ENCODE measurements around the gene RAMP2. TPM values are rescaled to one million over a fixed set of nuclear protein-coding genes. Genes with fewer than 3 reads are reported as not detected.
"Not testable (repeated sequence)": the region's sequence is repeated elsewhere in the genome, so short reads cannot be mapped to it uniquely, and the experiment has no call there.

Gene RAMP2, protein sequence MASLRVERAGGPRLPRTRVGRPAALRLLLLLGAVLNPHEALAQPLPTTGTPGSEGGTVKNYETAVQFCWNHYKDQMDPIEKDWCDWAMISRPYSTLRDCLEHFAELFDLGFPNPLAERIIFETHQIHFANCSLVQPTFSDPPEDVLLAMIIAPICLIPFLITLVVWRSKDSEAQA
- total RNA-seq, result not detected

DNA sequence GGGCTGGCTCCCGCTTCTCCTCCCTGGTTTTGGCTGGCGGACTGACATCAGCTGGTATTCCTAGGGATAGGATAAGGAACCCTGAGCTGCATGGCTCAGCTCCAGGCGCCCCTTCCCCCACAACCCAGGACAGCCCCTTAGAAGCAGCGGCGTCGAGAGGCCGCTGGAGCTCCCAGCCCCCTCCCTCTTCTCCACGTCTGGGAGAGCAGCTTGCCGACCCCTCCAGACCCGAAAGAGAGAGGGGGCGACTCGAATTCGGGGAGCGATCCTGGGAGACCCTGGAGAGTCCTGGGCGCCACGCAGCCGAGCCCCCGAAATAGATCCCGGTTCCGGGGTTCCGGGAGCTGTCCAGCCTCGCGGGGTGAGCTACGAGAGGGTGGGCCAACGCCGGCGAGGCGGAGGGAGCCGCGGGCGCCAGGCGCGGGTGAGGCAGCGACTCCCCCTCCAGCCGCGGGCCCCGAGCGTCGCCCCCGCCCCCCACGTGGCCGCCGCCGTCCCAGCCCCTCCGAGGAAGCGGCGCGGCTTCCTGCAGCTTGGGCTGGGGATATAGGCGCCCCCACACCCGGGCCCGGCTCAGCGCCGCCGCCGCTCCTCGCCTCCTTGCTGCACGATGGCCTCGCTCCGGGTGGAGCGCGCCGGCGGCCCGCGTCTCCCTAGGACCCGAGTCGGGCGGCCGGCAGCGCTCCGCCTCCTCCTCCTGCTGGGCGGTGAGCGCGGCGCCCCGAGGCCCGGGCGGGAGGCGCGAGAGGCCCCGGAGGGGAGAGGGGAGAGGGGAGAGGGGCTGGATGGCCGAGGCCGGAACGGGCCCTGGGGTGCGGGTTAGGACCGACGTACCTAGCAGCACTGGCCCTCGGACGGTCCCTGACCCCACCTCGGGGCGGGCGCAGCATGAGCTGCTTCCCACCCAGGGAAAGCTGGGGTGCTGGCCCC, at the start of gene RAMP2:
RAMP2 (plus strand) TSS at position 576 of the 930 bp plus-strand sequence; CDS start at position 611, 35 bp downstream.
- peak; percentile 28 for ATAC-seq (replicated peaks)
- peaks cover 56% of the 10 kb centered on the region for H3K27me3 Mint-ChIP-seq
- no peaks in the 10 kb centered on the region for H3K9me3 Mint-ChIP-seq
- no peak within 1 kb of the TSS for H3K27ac Mint-ChIP-seq
- no peaks in the 10 kb centered on the region for H3K36me3 Mint-ChIP-seq (ENCODE audit: low read depth)
- H3K4me3 Mint-ChIP-seq, result peak within 1 kb of the TSS; percentile 55
- H3K4me1 Mint-ChIP-seq, result no peaks in the 10 kb centered on the region

DNA sequence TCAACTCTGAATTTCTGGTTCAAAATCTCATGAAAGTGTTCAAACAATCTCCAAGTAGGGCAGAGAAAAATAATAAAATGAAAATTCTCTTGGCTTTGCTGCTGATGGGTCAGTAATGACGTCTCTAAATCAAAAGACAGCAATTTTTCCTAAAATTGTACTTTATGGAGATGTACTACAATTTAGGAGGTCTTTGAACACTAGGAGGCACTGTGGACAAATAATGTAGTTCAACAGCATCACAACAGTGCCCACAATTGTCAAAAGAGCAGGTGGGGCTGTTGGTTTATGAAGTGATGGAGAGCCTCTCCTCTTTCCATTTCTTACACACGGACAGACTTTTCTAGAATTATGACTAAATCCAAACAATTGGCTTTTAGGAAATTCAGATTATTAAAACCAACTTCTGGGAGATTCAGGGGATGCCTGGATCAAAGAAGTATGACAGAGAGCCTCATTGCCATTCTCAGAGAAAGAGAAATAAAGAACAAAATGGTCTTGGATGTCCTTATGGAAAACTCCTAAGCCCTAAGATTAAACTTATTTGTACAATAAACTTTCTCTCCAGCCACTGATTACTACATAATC, 39.9 kb upstream of the RAMP2 start:
- no peak overlapping the region for H3K4me3 Mint-ChIP-seq
- H3K4me1 Mint-ChIP-seq, result no peaks in the 10 kb centered on the region
- no peak overlapping the region for H3K27ac Mint-ChIP-seq
- no peaks in the 10 kb centered on the region for H3K27me3 Mint-ChIP-seq
- ATAC-seq (replicated peaks), result peak; percentile 66
- H3K36me3 Mint-ChIP-seq (ENCODE audit: low read depth), result peaks cover 96% of the 10 kb centered on the region
- H3K9me3 Mint-ChIP-seq, result no peaks in the 10 kb centered on the region

DNA sequence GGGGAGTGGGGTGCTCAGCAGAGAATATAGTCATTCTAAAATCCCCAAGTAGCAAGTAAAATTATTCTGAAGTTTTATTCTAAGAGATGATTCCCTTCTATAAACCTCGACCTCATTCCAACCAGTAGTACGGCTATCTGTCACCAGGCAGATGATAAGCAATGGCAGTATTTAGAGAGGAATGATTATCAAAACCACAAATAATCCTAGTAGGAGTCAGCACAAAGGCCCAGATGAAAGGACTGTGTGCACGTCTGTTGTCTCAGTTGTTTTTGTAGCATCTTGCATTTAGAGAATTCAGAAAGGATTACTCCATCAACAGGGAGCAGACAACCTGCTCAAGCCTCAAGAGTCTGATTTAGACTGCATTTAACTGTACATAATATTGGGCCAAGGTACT, 37.4 kb upstream of the RAMP2 start:
- Mint-ChIP-seq H3K27me3 (no peaks in the 10 kb centered on the region), H3K27ac (no peak overlapping the region), H3K9me3 (no peaks in the 10 kb centered on the region), H3K36me3 (ENCODE audit: low read depth) (peaks cover 91% of the 10 kb centered on the region), H3K4me3 (no peak overlapping the region), H3K4me1 (no peaks in the 10 kb centered on the region)
- no peak for ATAC-seq (replicated peaks)

DNA sequence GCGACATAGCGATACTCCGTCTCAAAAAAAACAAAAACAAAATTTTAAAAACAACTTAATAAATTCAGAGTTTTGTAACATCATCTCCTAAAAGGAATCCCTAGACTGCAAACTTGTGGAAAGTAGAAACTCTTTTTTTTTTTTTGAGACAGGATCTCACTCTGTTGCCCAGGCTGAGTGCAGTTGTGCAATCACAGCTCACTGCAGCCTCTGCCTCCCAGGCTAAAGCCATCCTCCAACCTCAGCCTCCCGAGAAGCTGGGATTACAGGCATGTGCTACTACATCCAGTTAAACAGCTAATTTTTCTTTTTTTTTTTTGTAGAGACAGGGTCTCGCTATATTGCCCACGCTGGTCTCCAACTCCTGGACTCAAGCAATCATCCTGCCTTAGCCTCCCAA, 35.9 kb upstream of the RAMP2 start:
- ATAC-seq (replicated peaks), result no peak
- Mint-ChIP-seq H3K36me3 (ENCODE audit: low read depth) (peaks cover 93% of the 10 kb centered on the region), H3K27me3 (no peaks in the 10 kb centered on the region), H3K4me3 (no peak overlapping the region), H3K9me3 (no peaks in the 10 kb centered on the region), H3K27ac (no peak overlapping the region), H3K4me1 (no peaks in the 10 kb centered on the region)

DNA sequence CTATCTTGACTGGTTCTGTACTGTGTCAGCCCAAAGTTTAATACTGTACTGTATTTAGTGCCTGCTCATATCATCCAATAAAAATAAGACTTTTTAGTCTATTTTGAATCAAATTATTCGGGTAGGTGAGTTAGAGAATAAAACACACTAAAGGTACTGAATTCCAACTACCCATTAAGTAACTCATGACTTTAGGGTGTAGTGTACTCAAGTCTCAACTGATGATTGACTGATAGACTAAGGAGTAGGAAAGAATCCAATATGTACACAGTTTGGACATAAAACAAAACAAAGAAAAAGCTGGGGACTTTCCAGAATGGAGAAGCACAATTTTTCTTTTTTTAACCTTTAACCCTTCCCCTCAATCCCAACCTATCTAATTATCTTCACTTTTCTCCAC, 20.3 kb upstream of the RAMP2 start:
- no peaks in the 10 kb centered on the region for H3K27me3 Mint-ChIP-seq
- no peak for ATAC-seq (replicated peaks)
- H3K9me3 Mint-ChIP-seq, result no peaks in the 10 kb centered on the region
- peaks cover 13% of the 10 kb centered on the region for H3K4me1 Mint-ChIP-seq
- no peak overlapping the region for H3K4me3 Mint-ChIP-seq
- no peak overlapping the region for H3K27ac Mint-ChIP-seq
- peaks cover 17% of the 10 kb centered on the region for H3K36me3 Mint-ChIP-seq (ENCODE audit: low read depth)

DNA sequence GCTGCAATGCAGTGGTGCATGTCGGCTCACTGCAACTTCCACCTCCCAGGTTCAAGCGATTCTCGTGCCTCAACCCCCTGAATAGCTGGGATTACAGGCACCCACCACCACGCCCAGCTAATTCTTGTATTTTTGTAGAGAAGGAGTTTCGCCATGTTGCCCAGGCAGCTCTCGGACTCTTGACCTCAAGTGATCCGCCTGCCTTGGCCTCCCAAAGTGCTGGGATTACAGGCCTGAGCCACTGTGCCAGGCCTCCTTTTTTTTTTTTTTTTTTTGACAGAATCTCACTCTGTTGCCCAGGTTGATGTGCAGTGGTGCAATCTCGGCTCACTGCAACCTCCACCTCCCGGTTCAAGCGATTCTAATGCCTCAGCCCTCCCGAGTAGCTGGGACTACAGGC, 18.1 kb upstream of the RAMP2 start:
- H3K4me3 Mint-ChIP-seq, result peak overlapping the region; percentile 99
- not testable (repeated sequence) for H3K9me3 Mint-ChIP-seq; H3K36me3 Mint-ChIP-seq (ENCODE audit: low read depth); ATAC-seq (replicated peaks); H3K27ac Mint-ChIP-seq; H3K27me3 Mint-ChIP-seq
- H3K4me1 Mint-ChIP-seq, result peaks cover 13% of the 10 kb centered on the region

DNA sequence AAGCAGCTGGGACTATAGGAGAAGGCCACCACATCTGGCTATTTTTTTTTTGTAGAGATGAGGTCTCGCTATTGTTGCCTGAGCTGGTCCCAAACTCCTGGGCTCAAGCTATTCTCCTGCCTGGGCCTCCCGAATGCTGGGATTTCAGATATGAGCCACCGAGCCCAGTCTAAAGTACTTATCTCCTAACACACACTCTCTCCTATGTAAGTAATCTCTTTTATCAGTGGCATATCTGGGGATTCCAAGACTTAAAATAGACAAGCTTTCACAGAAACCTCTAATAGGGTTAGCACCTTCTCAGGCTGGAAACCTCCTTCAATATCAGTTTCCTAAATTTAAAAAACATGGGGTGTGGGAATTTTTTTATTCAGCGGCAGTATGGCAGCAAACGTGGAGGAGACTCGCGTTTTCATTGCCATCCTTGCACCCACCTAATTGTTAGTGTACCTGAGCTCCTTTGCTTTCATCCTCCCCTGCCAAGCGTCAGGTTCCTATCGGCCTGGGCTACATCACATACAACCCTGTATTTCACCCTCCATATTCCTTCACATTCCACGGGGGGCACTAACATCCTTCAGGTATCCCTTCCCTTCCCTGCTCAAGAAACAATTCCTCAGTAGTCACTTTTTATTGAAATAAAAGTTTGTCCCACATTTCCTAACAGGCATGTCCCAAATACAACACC, 17.3 kb upstream of the RAMP2 start:
- H3K9me3 Mint-ChIP-seq, result no peaks in the 10 kb centered on the region
- ATAC-seq (replicated peaks), result no peak
- peak overlapping the region; percentile 98 for H3K27ac Mint-ChIP-seq
- peaks cover 13% of the 10 kb centered on the region for H3K4me1 Mint-ChIP-seq
- peaks cover 9% of the 10 kb centered on the region for H3K36me3 Mint-ChIP-seq (ENCODE audit: low read depth)
- H3K4me3 Mint-ChIP-seq, result peak overlapping the region; percentile 99
- H3K27me3 Mint-ChIP-seq, result no peaks in the 10 kb centered on the region

DNA sequence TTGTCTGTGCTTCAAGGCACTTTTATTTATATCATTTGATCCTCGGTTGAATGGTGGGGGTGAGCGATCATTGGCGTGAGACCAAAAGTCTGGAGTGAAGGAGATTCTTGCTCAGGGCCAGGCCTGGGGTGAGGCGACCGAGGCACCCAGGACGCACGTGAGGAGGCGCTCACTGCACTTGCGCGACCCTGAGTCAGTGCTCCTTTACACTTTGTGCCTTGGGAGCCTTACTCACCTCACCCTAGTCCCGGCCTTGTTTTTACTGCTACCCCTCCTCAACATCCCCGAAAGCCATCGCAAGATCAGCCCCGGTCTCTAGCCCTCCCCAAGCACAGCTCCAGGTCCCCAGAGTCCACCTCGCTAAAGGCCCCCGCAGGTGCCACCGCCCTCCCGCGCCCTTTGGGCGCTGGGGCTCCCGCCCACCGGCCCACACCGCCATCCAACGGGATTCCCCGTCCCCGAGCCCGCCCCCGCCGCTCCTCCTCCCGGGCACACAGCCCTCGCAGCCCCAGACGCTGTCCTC, 16.7 kb upstream of the RAMP2 start:
- Mint-ChIP-seq H3K9me3 (no peaks in the 10 kb centered on the region), H3K27me3 (peaks cover 4% of the 10 kb centered on the region), H3K4me1 (peaks cover 13% of the 10 kb centered on the region), H3K4me3 (peak overlapping the region; percentile 99), H3K36me3 (ENCODE audit: low read depth) (peaks cover 9% of the 10 kb centered on the region), H3K27ac (peak overlapping the region; percentile 98)
- ATAC-seq (replicated peaks), result peak; percentile 84

DNA sequence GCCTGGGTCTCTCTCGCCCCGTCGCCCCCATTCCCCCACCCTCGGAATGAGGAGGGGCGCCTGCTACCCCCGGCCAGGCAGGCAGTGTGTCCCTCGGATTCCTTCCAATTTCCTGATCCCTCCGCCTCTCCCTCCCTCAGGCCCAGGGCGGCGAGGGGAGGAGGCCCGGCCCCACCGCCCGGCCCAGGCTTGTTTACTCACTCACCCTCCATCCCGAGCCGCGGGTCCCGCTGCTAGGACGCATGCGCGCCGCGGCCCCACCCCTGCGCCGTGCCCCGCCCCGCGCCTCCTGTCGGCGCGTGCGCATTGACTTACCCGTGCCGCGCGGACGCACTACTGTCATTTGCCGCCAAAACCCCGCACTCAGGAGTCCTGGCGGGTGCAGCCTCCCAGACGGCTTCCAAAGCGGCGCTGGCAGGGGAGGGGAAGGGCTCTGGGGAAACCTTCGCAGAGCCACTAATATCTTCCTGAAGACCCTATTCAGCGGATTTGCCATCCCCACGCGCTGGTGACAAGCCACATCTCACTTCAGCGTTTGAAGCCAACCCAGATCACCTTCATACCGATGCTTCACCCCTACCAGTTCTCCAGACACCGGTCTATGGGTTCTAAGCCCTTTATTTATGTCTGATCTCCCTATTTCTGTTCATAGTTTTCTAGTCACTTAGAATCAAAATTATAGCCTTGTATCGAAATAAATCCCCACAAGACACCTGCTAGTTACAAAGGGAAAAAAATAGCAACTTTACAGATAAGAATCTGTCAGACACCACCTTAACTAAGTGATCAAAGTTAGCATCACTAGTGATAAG, 16.0 kb upstream of the RAMP2 start, which contains the start of gene EZH1:
EZH1 (minus strand) TSS at position 235 of the 812 bp plus-strand sequence. CDS start 16,099 bp downstream, outside the sequence.
- Mint-ChIP-seq H3K27ac (peak within 1 kb of the TSS; percentile 98), H3K4me3 (peak within 1 kb of the TSS; percentile 99), H3K4me1 (peaks cover 13% of the 10 kb centered on the region), H3K36me3 (ENCODE audit: low read depth) (peaks cover 9% of the 10 kb centered on the region), H3K9me3 (no peaks in the 10 kb centered on the region), H3K27me3 (peaks cover 5% of the 10 kb centered on the region)
- peak; percentile 91 for ATAC-seq (replicated peaks)

DNA sequence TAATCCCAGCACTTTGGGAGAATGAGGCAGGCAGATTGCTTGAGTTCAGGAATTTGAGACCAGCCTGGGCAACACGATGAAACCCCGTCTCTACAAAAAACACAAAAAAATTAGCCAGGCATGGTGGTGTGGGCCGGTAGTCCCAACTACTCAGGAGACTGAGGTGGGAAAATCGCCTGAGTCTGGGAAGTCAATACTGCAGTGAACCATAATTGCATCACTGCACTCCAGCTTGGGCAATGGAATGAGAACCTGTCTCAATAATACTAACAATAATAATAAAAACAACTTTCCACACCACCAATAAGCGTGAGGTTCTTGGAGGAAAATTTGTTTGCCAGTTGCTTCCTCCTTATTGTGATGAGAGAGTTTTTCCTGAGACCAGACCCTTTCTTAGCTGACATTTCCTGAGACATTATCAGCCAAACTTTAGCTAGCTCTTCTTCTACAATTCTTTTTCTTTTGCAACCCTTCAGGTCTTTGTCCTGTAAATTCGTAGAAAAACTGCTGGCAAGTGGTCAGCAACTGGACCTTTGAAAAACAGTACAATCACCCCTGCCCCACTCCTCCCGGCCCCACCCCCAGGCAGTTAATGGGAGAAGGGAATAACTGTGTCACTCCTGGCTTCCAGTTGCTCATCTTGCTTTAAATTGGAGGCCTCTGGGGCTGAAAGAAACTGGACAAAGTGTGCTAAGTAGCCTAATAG, 12.7 kb upstream of the RAMP2 start:
- no peak for ATAC-seq (replicated peaks)
- Mint-ChIP-seq H3K27ac (no peak overlapping the region), H3K4me1 (peaks cover 13% of the 10 kb centered on the region), H3K36me3 (ENCODE audit: low read depth) (peaks cover 9% of the 10 kb centered on the region), H3K4me3 (no peak overlapping the region), H3K9me3 (no peaks in the 10 kb centered on the region), H3K27me3 (peaks cover 10% of the 10 kb centered on the region)

DNA sequence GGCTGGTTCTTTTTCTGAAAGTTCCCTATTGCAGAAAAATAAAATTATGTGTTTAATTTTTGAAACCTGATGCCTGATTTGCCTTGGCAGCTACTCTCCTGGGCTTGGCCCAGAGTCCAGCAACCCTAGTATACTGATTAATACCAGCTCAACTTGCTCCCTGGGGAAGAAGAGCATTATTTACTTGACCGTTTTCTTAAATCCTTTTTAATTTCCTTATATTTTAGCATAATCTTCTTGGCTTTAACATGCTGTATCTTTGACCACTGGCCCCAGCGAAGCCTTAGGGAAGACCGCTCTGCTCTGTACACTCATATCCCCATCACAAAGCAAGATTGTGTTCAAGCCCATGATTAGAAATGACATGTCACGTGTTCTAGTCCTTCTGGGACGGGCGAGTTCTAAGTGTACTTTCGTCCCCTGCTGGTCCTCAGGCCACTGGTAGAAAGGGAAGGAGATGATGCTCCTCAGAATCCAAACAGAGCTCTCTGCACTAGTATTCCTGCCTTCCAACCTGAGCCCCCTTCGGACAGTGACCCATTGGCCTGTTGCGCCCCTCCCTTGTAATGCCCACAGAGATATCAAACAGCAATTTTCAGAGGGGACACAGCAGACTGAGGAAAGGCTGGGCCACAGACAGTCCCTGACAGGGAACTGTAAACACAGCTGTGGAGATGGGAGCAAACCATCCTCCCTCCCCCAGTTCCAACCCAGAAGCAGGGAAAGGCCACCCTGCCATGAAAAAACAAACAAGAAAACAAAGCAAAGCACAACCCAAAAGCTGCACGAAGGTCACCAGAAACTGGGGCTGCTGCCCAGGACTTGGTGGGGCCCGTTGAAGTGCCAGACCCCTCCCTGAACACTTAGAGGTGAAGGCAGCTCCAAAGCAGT, 11.9 kb upstream of the RAMP2 start:
- H3K4me3 Mint-ChIP-seq, result no peak overlapping the region
- ATAC-seq (replicated peaks), result no peak

DNA sequence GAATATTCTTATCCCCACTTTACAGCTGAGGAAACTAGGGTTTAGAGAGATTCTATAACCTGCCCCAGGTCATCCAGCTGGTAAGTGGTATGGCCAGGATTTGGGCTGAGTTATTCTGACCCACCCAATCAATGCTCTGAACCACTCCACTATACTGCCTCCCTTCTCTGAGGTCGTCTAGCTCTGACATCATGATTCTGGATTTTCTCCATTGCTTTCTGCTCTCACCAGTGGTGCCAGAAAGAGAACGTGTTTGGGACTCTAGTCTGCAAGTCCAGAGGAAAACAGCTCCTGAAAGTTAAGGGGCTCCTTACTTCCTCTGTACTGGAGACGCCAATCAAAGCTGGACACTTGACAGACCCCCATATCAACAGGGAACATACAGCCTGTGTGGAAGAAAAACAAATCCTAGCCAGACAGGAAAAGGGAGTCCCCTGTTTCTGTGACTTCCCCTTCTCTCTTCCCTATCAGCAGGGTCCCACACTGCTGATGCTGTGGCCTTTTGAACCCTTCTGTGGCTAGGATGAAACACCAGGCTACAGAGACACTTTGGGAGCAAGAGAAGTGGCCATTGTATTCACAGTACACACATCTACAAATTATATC, 10.2 kb upstream of the RAMP2 start:
- H3K27me3 Mint-ChIP-seq, result peaks cover 16% of the 10 kb centered on the region
- H3K36me3 Mint-ChIP-seq (ENCODE audit: low read depth), result no peaks in the 10 kb centered on the region
- H3K9me3 Mint-ChIP-seq, result no peaks in the 10 kb centered on the region
- no peaks in the 10 kb centered on the region for H3K4me1 Mint-ChIP-seq
- ATAC-seq (replicated peaks), result no peak
- no peak overlapping the region for H3K27ac Mint-ChIP-seq
- no peak overlapping the region for H3K4me3 Mint-ChIP-seq

More for the DNA sequence above, 11.9 kb upstream of the RAMP2 start:
- Mint-ChIP-seq H3K27me3 (peaks cover 10% of the 10 kb centered on the region), H3K4me1 (peaks cover 6% of the 10 kb centered on the region), H3K27ac (no peak overlapping the region), H3K9me3 (no peaks in the 10 kb centered on the region), H3K36me3 (ENCODE audit: low read depth) (peaks cover 4% of the 10 kb centered on the region)

Measured in activated T-helper 17 cell treated with anti-CD3 and anti-CD28 coated beads, Interleukin-2, amount 50 U/mL, for 72 hours (primary cell).